ENCODE measurements around the gene ZCWPW1.

The ZCWPW1 gene

GRCh38 chr7:100413346-100413745, 15.2 kb downstream of the ZCWPW1 start:
- DNase-seq (ENCODE audit: low read depth): no peak
- TF ChIP-seq, protein P1, sequence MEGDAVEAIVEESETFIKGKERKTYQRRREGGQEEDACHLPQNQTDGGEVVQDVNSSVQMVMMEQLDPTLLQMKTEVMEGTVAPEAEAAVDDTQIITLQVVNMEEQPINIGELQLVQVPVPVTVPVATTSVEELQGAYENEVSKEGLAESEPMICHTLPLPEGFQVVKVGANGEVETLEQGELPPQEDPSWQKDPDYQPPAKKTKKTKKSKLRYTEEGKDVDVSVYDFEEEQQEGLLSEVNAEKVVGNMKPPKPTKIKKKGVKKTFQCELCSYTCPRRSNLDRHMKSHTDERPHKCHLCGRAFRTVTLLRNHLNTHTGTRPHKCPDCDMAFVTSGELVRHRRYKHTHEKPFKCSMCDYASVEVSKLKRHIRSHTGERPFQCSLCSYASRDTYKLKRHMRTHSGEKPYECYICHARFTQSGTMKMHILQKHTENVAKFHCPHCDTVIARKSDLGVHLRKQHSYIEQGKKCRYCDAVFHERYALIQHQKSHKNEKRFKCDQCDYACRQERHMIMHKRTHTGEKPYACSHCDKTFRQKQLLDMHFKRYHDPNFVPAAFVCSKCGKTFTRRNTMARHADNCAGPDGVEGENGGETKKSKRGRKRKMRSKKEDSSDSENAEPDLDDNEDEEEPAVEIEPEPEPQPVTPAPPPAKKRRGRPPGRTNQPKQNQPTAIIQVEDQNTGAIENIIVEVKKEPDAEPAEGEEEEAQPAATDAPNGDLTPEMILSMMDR (IDR thresholded peaks at IDR 0.05; ENCODE audit: low read length, missing control alignments): no peak
- no peak overlapping the region for H3K4me3 ChIP-seq (replicated peaks; ENCODE audit: low read depth, low read length)

- no peak overlapping the region for H3K4me3 ChIP-seq (replicated peaks; ENCODE audit: low read depth, low read length)
- TF ChIP-seq, protein P1 (IDR thresholded peaks at IDR 0.05; ENCODE audit: low read length, missing control alignments): no peak
- no peak for DNase-seq (ENCODE audit: low read depth)
Observed at GRCh38 chr7:100411101-100411500, 17.4 kb downstream of the ZCWPW1 start.

DNA sequence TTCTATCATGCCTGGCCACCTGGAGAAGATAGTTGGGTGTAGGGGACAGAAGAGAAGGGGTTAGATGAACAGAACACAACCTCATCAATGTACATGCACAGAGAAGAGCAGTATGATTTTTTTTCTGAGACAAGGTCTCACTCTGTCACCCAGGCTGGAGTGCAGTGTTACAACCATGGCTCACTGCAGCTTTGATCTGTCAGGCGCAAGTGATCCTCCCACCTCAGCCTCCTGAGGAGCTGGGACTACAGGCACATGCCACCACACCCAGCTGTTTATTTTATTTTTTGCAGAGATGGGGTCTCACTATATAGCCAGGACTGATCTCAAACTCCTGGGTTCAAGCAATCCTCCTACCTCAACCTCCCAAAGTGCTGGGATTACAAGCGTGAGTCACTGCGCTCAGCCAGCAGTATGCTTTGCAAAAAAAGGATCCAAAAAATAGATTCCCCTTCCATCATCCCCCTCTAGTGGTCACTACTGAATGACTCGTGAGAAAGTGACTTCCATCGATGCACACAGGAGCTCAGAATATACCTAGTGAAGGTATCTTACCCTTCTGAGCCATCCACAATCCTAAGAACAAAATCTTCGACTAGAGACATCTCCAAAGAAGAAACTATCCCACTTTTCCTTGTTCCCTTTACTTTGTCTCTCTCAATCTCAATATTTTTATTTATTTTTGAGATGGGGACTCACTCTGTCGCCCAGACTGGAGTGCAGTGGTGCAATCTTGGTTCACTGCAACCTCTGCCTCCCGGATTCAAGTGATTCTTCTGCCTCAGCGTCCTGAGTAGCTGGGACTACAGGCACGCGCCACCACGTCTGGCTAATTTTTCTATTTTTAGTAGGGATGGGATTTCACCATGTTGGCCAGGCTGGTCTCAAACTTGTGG, 21.0 kb downstream of the ZCWPW1 start:
- TF ChIP-seq, protein P1 (IDR thresholded peaks at IDR 0.05; ENCODE audit: low read length, missing control alignments): peak; percentile 76
- H3K4me3 ChIP-seq (replicated peaks; ENCODE audit: low read depth, low read length): no peak overlapping the region
- peak; percentile 87 for DNase-seq (ENCODE audit: low read depth)

DNA sequence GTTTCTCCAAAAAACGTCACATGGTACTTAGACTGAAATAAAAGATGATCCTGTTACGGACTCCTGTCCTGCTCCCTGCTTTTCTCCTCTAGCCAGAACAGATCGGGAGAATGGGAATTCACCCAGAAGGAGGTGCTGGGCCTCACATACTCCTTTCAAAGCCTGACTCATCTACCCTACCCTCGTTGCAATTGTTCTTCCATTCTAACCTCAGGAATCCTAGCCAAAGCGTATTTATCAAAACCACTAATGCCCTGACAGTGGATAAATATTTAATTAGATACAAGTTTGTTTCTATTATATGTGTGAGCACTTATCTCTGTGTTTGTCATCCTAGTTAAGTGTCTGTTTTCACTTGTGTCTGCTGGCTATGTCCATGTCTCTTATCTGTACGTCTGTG, 21.7 kb downstream of the ZCWPW1 start:
- H3K4me3 ChIP-seq (replicated peaks; ENCODE audit: low read depth, low read length): no peak overlapping the region
- DNase-seq (ENCODE audit: low read depth): peak; percentile 69
- TF ChIP-seq, protein P1 (IDR thresholded peaks at IDR 0.05; ENCODE audit: low read length, missing control alignments): peak; percentile 25

DNA sequence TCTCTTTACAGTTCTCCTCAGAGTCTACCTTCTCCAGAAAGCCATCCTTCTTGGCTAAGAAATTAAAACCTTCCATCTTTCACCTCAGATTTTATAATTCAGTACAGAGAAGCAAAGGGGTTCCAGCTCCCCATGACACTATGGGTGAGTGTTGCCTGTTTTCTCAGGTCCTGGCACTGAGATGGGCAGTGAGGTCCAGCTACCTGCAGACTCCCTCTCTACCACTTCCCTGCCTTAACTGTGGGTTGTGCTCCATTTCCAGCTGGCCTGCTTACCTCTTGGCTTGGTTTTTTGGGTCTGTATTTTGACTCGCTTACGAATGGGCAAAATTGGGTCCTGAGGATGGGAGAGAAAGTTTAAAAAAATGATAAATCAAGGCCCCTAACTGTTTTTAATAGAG, 26.3 kb downstream of the ZCWPW1 start:
- H3K4me3 ChIP-seq (replicated peaks; ENCODE audit: low read depth, low read length): no peak overlapping the region
- DNase-seq (ENCODE audit: low read depth): no peak
- TF ChIP-seq, protein P1 (IDR thresholded peaks at IDR 0.05; ENCODE audit: low read length, missing control alignments): no peak

GRCh38 chr7:100401811-100402210, 26.7 kb downstream of the ZCWPW1 start:
- TF ChIP-seq, protein P1 (IDR thresholded peaks at IDR 0.05; ENCODE audit: low read length, missing control alignments): no peak
- H3K4me3 ChIP-seq (replicated peaks; ENCODE audit: low read depth, low read length): no peak overlapping the region

GRCh38 chr7:100400656-100401055, 27.8 kb downstream of the ZCWPW1 start:
- H3K4me3 ChIP-seq (replicated peaks; ENCODE audit: low read depth, low read length): no peak overlapping the region
- TF ChIP-seq, protein P1 (IDR thresholded peaks at IDR 0.05; ENCODE audit: low read length, missing control alignments): no peak
- DNase-seq (ENCODE audit: low read depth): peak; percentile 14

More at GRCh38 chr7:100401811-100402210, 26.7 kb downstream of the ZCWPW1 start:
- no peak for DNase-seq (ENCODE audit: low read depth)

Measured in fibroblast of pulmonary artery (primary cell).